ENCODE measurements around the gene SLC39A5. TPM values are rescaled to one million over a fixed set of nuclear protein-coding genes. Genes with fewer than 3 reads are reported as not detected.
A peak's percentile ranks its signal among the peaks of the same experiment; 100 is the strongest.

Gene SLC39A5
- total RNA-seq, 1 donor from 2014 or later, result not detected

- Histone ChIP-seq H3K4me1 (peaks cover 33% of the 10 kb centered on the region), H3K36me3 (peaks cover 4 to 50% of the 10 kb centered on the region in 2 donors), H3K9me3 (no peaks in the 10 kb centered on the region), H3K27me3 (no peaks in the 10 kb centered on the region), H3K4me3 (no peak overlapping the region), H3K27ac (no peak overlapping the region)
- TF ChIP-seq CTCF (IDR thresholded peaks at IDR 0.05) (no peak), POLR2A (IDR thresholded peaks at IDR 0.05) (no peak), POLR2AphosphoS5 (IDR thresholded peaks at IDR 0.05; ENCODE audit: insufficient read depth in 1 of 2, low read depth in 1 of 2) (no peak)
- intact Hi-C loops (cut with DNase I), result no loop called here
- DNase-seq (ENCODE audit: extremely low spot score in 2 of 2), result no peak
Observed at GRCh38 chr12:56216461-56216860, 13.4 kb upstream of the SLC39A5 start.

GRCh38 chr12:56219840-56220239, 10.0 kb upstream of the SLC39A5 start:
- Histone ChIP-seq H3K9me3 (no peaks in the 10 kb centered on the region), H3K27me3 (no peaks in the 10 kb centered on the region), H3K4me3 (no peak overlapping the region), H3K4me1 (peaks cover 56% of the 10 kb centered on the region), H3K36me3 (peaks cover 3 to 16% of the 10 kb centered on the region in 2 donors), H3K27ac (peak overlapping the region; percentile 14)
- no peak for DNase-seq (ENCODE audit: extremely low spot score in 2 of 2)
- intact Hi-C loops (cut with DNase I), result loop anchor here (10.0 kb wide), 1 partner anchor 95 kb away; the partner anchor contains the start of gene ESYT1
- TF ChIP-seq POLR2AphosphoS5 (IDR thresholded peaks at IDR 0.05; ENCODE audit: insufficient read depth in 1 of 2, low read depth in 1 of 2) (no peak), CTCF (IDR thresholded peaks at IDR 0.05) (no peak), POLR2A (IDR thresholded peaks at IDR 0.05) (no peak)

- H3K9me3 ChIP-seq, result no peaks in the 10 kb centered on the region
- peaks cover 59% of the 10 kb centered on the region for H3K4me1 ChIP-seq
- H3K27me3 ChIP-seq, result no peaks in the 10 kb centered on the region
- intact Hi-C loops (cut with DNase I), result loop anchor here (10.0 kb wide), 1 partner anchor 96 kb away; the partner anchor contains the start of gene ESYT1
- DNase-seq (ENCODE audit: extremely low spot score in 2 of 2), result no peak
- peak overlapping the region; percentile 74 to 78 for H3K4me3 ChIP-seq
- no peak for TF ChIP-seq POLR2AphosphoS5 (IDR thresholded peaks at IDR 0.05; ENCODE audit: insufficient read depth in 1 of 2, low read depth in 1 of 2)
- no peak for TF ChIP-seq POLR2A (IDR thresholded peaks at IDR 0.05)
- TF ChIP-seq CTCF (IDR thresholded peaks at IDR 0.05), result no peak
- peaks cover 0 to 7% of the 10 kb centered on the region in 2 donors for H3K36me3 ChIP-seq
- H3K27ac ChIP-seq, result peak overlapping the region; percentile 95
Observed at GRCh38 chr12:56220611-56221231, 9.1 kb upstream of the SLC39A5 start.

- H3K36me3 ChIP-seq, result peaks cover 0 to 3% of the 10 kb centered on the region in 2 donors
- H3K27me3 ChIP-seq, result no peaks in the 10 kb centered on the region
- no peak for DNase-seq (ENCODE audit: extremely low spot score in 2 of 2)
- TF ChIP-seq CTCF (IDR thresholded peaks at IDR 0.05) (no peak), POLR2A (IDR thresholded peaks at IDR 0.05) (no peak), POLR2AphosphoS5 (IDR thresholded peaks at IDR 0.05; ENCODE audit: insufficient read depth in 1 of 2, low read depth in 1 of 2) (no peak)
- H3K4me3 ChIP-seq, result peak overlapping the region; percentile 74 to 78
- H3K9me3 ChIP-seq, result no peaks in the 10 kb centered on the region
- intact Hi-C loops (cut with DNase I), result loop anchor here (10.0 kb wide), 1 partner anchor 96 kb away; the partner anchor contains the start of gene ESYT1
- H3K4me1 ChIP-seq, result peaks cover 59% of the 10 kb centered on the region
- peak overlapping the region; percentile 95 for H3K27ac ChIP-seq
Observed at GRCh38 chr12:56221232-56221756, 8.6 kb upstream of the SLC39A5 start.
